GM19324 (cell line): ENCODE results near the gene FRMD4A.
A peak's percentile ranks its signal among the peaks of the same experiment; 100 is the strongest.
"Not testable (repeated sequence)": the region's sequence is repeated elsewhere in the genome, so short reads cannot be mapped to it uniquely, and the experiment has no call there.

Experiments
- ATAC-seq: cut with Tn5 transposase; IDR thresholded peaks from one replicate; pipeline ENCODE4 v1.9.1; 2021; ENCODE audit warnings: mild to moderate bottlenecking, moderate library complexity; ENCODE audit not compliant: unreplicated experiment, low FRiP score

Gene FRMD4A

GRCh38 chr10:13809427-13809826 is 521.3 kb downstream of the FRMD4A start:
- ATAC-seq, result no peak

- no peak for ATAC-seq
Measured at GRCh38 chr10:13808556-13809391, 522.0 kb downstream of the FRMD4A start.

GRCh38 chr10:13806419-13806818 is 524.3 kb downstream of the FRMD4A start:
- no peak for ATAC-seq

- no peak for ATAC-seq
Measured at GRCh38 chr10:13803566-13804554, 526.9 kb downstream of the FRMD4A start.

- no peak for ATAC-seq
Measured at GRCh38 chr10:13801907-13802288, 528.8 kb downstream of the FRMD4A start.

- no peak for ATAC-seq
Measured at GRCh38 chr10:13801156-13801906, 529.4 kb downstream of the FRMD4A start.

GRCh38 chr10:13797164-13797563 is 533.6 kb downstream of the FRMD4A start:
- ATAC-seq, result no peak

- ATAC-seq, result peak; percentile 63
Measured at GRCh38 chr10:13795653-13796555, 534.8 kb downstream of the FRMD4A start.

- no peak for ATAC-seq
Measured at GRCh38 chr10:13794992-13795612, 535.6 kb downstream of the FRMD4A start.

GRCh38 chr10:13792006-13792405 is 538.7 kb downstream of the FRMD4A start:
- no peak for ATAC-seq

- ATAC-seq, result no peak
Measured at GRCh38 chr10:13791483-13791882, 539.2 kb downstream of the FRMD4A start.

GRCh38 chr10:13790196-13790595 is 540.5 kb downstream of the FRMD4A start:
- ATAC-seq, result no peak

- no peak for ATAC-seq
Measured at GRCh38 chr10:13789448-13789829, 541.3 kb downstream of the FRMD4A start.

- no peak for ATAC-seq
Measured at GRCh38 chr10:13788711-13789447, 541.8 kb downstream of the FRMD4A start.

GRCh38 chr10:13788320-13788600 is 542.5 kb downstream of the FRMD4A start:
- no peak for ATAC-seq

GRCh38 chr10:13787015-13787421 is 543.7 kb downstream of the FRMD4A start:
- ATAC-seq, result peak; percentile 64

- no peak for ATAC-seq
Measured at GRCh38 chr10:13784067-13784466, 546.7 kb downstream of the FRMD4A start.

- no peak for ATAC-seq
Measured at GRCh38 chr10:13779748-13780147, 551.0 kb downstream of the FRMD4A start.

GRCh38 chr10:13778693-13778960 is 552.1 kb downstream of the FRMD4A start:
- not testable (repeated sequence) for ATAC-seq
